ENCODE measurements around the gene ADI1. TPM values are rescaled to one million over a fixed set of nuclear protein-coding genes. Genes with fewer than 3 reads are reported as not detected.
A peak's percentile ranks its signal among the peaks of the same experiment; 100 is the strongest.

ADI1 gene
- total and polyA plus RNA-seq, 12 donors, result 49.2 to 204 (median 166) TPM

DNA sequence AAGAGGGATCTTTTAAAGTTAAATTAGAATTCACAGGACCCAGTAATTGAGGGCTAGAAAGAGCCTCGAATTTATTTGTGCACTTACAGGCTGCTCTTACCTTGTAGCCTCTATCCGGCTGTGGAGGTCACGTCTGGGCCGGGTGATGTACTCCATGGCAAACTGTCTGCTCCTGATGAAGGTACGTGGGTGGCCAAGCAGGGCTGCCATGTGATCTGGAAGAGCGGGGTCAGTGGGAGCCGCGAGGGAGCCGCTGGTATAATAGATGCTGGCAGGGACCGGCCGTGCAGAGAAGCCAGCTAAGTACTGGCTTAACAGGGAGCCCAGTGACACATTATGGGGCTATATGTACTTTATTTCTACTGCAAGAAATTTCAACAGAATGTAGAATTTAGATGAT lies 59.2 kb downstream of the ADI1 start:
- H3K27ac ChIP-seq, result peak overlapping the region; percentile 14 to 88 (median 78)
- no peaks in the 10 kb centered on the region for H3K27me3 ChIP-seq
- H3K36me3 ChIP-seq, result peaks cover 0 to 84% (median 20%) of the 10 kb centered on the region in 9 donors
- WGBS, 2 donors, result 44 to 68% methylated on average over 11 of the region's 11 CpGs
- H3K9me3 ChIP-seq, result no peaks in the 10 kb centered on the region
- ATAC-seq, result peak; percentile 25 to 73 (median 51)
- intact Hi-C loops (cut with DNase I), result loop anchor here in 6 of 10 donors (5.0 kb wide), 3 partner anchors 38 to 83 kb away; partner anchors contain the start of genes EIPR1 (in 1 of the 6) and TRAPPC12 (in 1 of the 6)
- H3K4me3 ChIP-seq, result no peak overlapping the region
- TF ChIP-seq, protein P1, sequence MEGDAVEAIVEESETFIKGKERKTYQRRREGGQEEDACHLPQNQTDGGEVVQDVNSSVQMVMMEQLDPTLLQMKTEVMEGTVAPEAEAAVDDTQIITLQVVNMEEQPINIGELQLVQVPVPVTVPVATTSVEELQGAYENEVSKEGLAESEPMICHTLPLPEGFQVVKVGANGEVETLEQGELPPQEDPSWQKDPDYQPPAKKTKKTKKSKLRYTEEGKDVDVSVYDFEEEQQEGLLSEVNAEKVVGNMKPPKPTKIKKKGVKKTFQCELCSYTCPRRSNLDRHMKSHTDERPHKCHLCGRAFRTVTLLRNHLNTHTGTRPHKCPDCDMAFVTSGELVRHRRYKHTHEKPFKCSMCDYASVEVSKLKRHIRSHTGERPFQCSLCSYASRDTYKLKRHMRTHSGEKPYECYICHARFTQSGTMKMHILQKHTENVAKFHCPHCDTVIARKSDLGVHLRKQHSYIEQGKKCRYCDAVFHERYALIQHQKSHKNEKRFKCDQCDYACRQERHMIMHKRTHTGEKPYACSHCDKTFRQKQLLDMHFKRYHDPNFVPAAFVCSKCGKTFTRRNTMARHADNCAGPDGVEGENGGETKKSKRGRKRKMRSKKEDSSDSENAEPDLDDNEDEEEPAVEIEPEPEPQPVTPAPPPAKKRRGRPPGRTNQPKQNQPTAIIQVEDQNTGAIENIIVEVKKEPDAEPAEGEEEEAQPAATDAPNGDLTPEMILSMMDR (IDR thresholded peaks at IDR 0.05), result no peak
- DNase-seq, result no peak
- H3K4me1 ChIP-seq, result peaks cover 14 to 48% (median 34%) of the 10 kb centered on the region in 9 donors

DNA sequence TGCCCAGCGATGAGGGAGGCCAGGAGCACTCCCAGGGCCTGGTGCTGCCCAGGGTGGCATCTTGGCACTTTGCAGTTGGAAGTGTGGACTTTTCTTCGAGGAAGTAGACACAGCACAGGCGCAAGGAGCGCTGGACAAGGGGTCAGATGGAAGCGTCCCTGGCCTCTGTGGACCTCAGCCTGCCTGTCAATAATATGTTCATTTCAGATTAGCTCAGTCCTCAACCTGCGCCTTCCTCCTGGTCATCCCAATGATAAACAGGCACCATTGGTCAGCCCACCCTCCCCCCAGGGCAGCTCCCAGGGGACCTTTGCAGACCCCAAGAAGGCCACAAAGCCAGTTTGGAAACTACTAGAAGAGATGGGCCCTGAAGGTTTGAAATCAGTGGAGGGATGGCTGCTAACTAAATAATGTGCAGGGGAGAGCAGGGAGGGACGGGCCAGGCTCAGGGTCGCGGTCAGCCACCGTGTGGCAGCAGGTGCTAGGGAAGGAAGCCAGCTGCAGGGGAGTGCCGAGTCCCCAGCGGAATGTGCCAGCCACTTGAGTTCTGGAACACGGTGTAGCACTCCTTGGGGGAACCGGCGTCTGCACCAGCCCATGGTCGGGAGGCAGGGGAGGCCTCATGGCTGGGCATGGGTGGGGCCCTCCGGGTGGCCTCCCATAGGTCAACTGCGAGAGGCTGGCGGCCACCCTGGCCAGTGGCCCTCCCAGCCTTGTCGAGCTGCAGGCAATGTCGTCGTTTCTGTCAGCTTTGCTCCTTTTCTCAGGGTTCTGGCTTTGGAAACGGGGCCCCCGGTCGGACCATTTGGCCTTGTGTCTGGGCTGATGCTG lies 59.9 kb downstream of the ADI1 start:
- Histone ChIP-seq H3K4me3 (no peak overlapping the region), H3K27ac (peak overlapping the region; percentile 31 to 88 (median 78)), H3K27me3 (no peaks in the 10 kb centered on the region), H3K9me3 (no peaks in the 10 kb centered on the region), H3K4me1 (peaks cover 14 to 54% (median 34%) of the 10 kb centered on the region in 9 donors), H3K36me3 (peaks cover 0 to 84% (median 14%) of the 10 kb centered on the region in 9 donors)
- intact Hi-C loops (cut with DNase I), result loop anchor here in 7 of 10 donors (1.0 to 5.0 kb wide), 4 partner anchors 37 to 82 kb away; partner anchors contain the start of genes TRAPPC12 (in 2 of the 7) and EIPR1 (in 1 of the 7)
- DNase-seq (peak; percentile 68 to 78), ATAC-seq (peak; percentile 46 to 94 (median 90))
- 55 to 58% methylated on average over 25 of the region's 25 CpGs for WGBS, 2 donors
- TF ChIP-seq, protein P1 (IDR thresholded peaks at IDR 0.05), result peak in 3 of 9 donors; percentile 6 to 48 (median 40)

DNA sequence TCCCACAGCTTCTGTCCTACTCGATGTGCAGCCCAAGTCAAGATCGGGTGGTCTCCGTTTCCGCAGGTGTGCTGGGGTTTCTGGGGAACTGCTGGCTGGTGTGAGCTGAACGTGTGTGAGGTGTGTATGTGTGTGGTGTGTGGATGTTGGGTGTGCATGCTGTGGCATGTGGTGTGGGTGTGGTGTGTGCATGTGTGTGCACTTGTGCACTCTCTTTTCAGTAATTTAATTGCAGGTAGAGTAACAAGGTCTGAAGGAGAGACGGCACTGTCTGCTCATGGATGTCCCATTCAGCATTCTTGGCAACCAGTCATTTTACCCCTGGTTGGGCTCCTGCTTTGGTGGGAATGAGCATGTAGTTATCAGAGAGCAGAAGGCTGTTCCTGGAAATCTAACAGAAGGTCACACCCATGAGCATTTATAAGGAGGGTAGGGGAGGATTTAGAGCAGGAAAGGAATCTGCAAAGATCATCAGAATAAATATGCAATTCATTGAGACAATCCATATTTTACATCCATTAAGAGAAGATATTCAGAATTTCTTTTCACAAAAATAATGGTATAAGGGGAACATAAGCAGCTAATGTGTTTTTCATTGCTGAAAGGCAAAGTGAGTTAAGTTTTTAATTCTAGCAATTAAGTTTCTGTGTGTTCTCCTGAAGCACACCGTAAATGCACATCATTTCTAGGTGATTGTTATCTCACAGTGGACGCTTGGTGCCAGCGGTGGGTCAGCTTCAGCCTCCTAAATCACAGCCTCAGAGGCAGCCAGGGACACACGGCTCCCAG lies 60.7 kb downstream of the ADI1 start:
- WGBS, 2 donors, result 69 to 70% methylated on average over 10 of the region's 10 CpGs
- no peak for ATAC-seq
- Histone ChIP-seq H3K36me3 (peaks cover 0 to 84% (median 14%) of the 10 kb centered on the region in 9 donors), H3K9me3 (no peaks in the 10 kb centered on the region), H3K4me3 (no peak overlapping the region), H3K27me3 (no peaks in the 10 kb centered on the region), H3K4me1 (peaks cover 14 to 62% (median 34%) of the 10 kb centered on the region in 9 donors), H3K27ac (peak overlapping the region in 9 of 10 donors; percentile 24 to 88 (median 79))
- intact Hi-C loops (cut with DNase I), result loop anchor here in 1 of 10 donors (1.0 kb wide), 1 partner anchor 79 kb away; the partner anchor contains the start of gene TRAPPC12
- TF ChIP-seq, protein P1 (IDR thresholded peaks at IDR 0.05), result no peak
- no peak for DNase-seq
